ENCODE data around the gene OPN1MW3.
"Not testable (repeated sequence)": the region's sequence is repeated elsewhere in the genome, so short reads cannot be mapped to it uniquely, and the experiment has no call there.

Gene OPN1MW3

GRCh38 chrX:154257282-154257681 is at the start of gene OPN1MW3:
TSS of gene OPN1MW3 (plus strand) at chrX:154257582. CDS start at chrX:154257620, 38 bp downstream.
- not testable (repeated sequence) for FAIRE-seq

- not testable (repeated sequence) for FAIRE-seq
Observed at GRCh38 chrX:154209670-154210418, 47.5 kb upstream of the OPN1MW3 start.

- FAIRE-seq, result not testable (repeated sequence)
Observed at GRCh38 chrX:154211057-154211456, 46.3 kb upstream of the OPN1MW3 start.

GRCh38 chrX:154211499-154211898 is 45.9 kb upstream of the OPN1MW3 start:
- not testable (repeated sequence) for FAIRE-seq

GRCh38 chrX:154219456-154219855 is 37.9 kb upstream of the OPN1MW3 start, which contains the start of gene OPN1MW2:
TSS of gene OPN1MW2 (plus strand) at chrX:154219756. CDS start at chrX:154219816, 60 bp downstream.
- not testable (repeated sequence) for FAIRE-seq

- FAIRE-seq, result not testable (repeated sequence)
Observed at GRCh38 chrX:154225292-154225691, 32.1 kb upstream of the OPN1MW3 start.

GRCh38 chrX:154226706-154227105 is 30.7 kb upstream of the OPN1MW3 start:
- not testable (repeated sequence) for FAIRE-seq

GRCh38 chrX:154231443-154231842 is 25.9 kb upstream of the OPN1MW3 start:
- FAIRE-seq, result not testable (repeated sequence)

- FAIRE-seq, result not testable (repeated sequence)
Observed at GRCh38 chrX:154233620-154234019, 23.8 kb upstream of the OPN1MW3 start.

- not testable (repeated sequence) for FAIRE-seq
Observed at GRCh38 chrX:154238939-154239559, 18.3 kb upstream of the OPN1MW3 start.

- not testable (repeated sequence) for FAIRE-seq
Observed at GRCh38 chrX:154239982-154240503, 17.3 kb upstream of the OPN1MW3 start.

- not testable (repeated sequence) for FAIRE-seq
Observed at GRCh38 chrX:154247377-154248045, 9.9 kb upstream of the OPN1MW3 start.

GRCh38 chrX:154248076-154248475 is 9.3 kb upstream of the OPN1MW3 start:
- not testable (repeated sequence) for FAIRE-seq

- FAIRE-seq, result not testable (repeated sequence)
Observed at GRCh38 chrX:154258711-154259110, 1.3 kb downstream of the OPN1MW3 start.

- FAIRE-seq, result not testable (repeated sequence)
Observed at GRCh38 chrX:154263072-154263471, 5.7 kb downstream of the OPN1MW3 start.

- FAIRE-seq, result not testable (repeated sequence)
Observed at GRCh38 chrX:154269245-154269644, 11.9 kb downstream of the OPN1MW3 start.

- FAIRE-seq, result not testable (repeated sequence)
Observed at GRCh38 chrX:154284489-154285338, 27.3 kb downstream of the OPN1MW3 start.

GRCh38 chrX:154286406-154286805 is 29.0 kb downstream of the OPN1MW3 start:
- FAIRE-seq, result not testable (repeated sequence)

GRCh38 chrX:154294791-154295574 is 37.6 kb downstream of the OPN1MW3 start, which contains the start of gene TEX28:
TSS of gene TEX28 (minus strand) at chrX:154295124. CDS start at chrX:154292117, 3,007 bp downstream.
- FAIRE-seq, result no peak

- FAIRE-seq, result no peak
Observed at GRCh38 chrX:154295664-154296310, 38.4 kb downstream of the OPN1MW3 start, which contains the start of gene TKTL1. TSS of gene TKTL1 (plus strand) at chrX:154295795. CDS start at chrX:154295860, 65 bp downstream.

All from A204.1 (cell line).